GM21825 (cell line): ENCODE measurements around the gene ZNF195.
"Not testable (repeated sequence)": the region's sequence is repeated elsewhere in the genome, so short reads cannot be mapped to it uniquely, and the experiment has no call there.

ENCODE experiments used
- ATAC-seq: cut with Tn5 transposase; IDR thresholded peaks from one replicate; pipeline ENCODE4 v1.9.1; 2021; ENCODE audit warnings: mild to moderate bottlenecking, moderate library complexity; ENCODE audit not compliant: unreplicated experiment

Gene ZNF195

GRCh38 chr11:3402861-3403250, 23.9 kb upstream of the ZNF195 start:
- ATAC-seq, result not testable (repeated sequence)

DNA sequence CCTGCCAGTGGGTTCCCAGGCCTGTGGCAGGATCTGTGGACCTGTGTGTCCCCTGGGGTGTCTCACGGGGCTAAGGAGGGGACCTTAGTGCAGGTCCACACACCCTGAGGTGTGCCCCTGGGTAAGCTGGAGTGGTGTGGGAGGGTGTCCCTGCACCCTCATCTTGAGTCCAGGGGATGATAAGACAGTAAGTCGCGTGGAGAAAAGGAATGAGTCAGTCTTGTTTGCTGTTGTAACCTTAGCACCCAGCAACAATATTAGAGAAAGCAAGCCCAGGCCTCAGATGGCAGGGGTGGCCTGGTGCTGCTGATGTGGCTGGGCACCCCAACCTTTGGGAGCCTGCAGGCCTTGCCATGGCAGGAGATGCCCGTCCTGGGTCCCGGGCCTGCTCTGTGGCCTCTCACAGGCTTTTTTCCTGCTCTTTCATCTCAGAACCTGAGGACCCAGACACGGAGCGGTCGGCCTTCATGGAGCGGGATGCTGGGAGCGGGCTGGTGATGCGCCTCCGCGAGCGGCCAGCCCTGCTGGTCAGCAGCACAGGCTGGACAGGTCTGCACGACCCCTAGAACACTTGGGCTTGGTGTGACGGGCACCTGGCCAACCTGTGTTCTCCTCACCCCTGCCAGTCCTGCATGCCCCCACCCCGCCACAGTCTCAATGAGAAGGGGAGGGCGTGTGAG, 23.4 kb upstream of the ZNF195 start:
- not testable (repeated sequence) for ATAC-seq

DNA sequence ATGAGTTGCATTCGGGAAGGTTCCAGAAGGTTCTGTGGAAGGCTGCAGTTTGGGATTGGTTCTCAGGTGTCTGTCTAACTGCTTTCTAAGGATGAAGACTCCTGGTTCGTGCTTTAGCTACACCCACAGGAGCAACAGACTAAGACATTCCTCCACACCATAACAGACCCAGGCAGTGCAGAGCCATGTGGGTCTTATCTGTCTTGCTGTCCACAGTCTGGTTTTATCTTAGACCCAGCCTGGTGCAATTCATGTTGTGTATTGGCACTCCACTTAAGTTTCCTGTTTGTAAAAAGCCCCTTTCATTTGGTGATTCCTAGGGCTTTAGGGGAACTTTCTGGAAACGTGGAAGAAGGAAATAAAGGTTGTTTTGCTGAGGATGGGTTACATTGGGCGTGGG, 22.1 kb upstream of the ZNF195 start:
- ATAC-seq, result not testable (repeated sequence)

GRCh38 chr11:3398509-3398908, 19.6 kb upstream of the ZNF195 start:
- ATAC-seq, result not testable (repeated sequence)

DNA sequence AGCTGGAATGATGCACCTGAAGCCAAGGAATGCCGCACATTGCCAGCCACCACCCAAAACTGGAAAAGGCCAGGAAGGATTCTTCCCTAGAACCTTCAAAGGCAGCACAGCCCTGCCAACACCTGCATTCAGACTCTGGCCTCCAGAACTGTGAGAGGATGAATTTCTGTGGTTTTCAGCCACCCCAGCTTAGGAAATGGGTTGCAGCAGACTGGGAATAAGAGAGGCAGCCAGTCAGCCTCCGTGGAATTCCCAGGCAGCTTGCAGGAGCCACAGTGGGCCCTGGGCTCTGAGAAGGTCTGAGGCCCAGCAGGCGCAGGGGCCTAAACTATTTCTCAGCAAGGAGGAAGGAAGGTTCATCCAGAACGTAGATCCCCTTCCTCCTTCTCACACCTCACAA, 19.2 kb upstream of the ZNF195 start:
- ATAC-seq, result not testable (repeated sequence)

DNA sequence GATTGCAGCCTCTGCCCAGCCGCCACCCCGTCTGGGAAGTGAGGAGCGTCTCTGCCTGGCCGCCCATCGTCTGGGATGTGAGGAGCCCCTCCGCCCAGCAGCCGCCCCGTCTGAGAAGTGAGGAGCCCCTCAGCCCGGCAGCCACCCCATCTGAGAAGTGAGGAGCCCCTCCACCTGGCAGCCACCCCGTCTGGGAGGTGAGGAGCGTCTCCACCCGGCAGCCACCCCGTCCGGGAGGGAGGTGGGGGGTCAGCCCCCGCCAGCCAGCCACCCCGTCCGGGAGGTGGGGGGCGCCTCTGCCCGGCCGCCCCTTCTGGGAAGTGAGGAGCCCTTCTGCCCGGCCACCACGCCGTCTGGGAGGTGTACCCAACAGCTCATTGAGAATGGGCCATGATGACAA, 18.3 kb upstream of the ZNF195 start:
- not testable (repeated sequence) for ATAC-seq

GRCh38 chr11:3395468-3395867, 16.5 kb upstream of the ZNF195 start:
- not testable (repeated sequence) for ATAC-seq

DNA sequence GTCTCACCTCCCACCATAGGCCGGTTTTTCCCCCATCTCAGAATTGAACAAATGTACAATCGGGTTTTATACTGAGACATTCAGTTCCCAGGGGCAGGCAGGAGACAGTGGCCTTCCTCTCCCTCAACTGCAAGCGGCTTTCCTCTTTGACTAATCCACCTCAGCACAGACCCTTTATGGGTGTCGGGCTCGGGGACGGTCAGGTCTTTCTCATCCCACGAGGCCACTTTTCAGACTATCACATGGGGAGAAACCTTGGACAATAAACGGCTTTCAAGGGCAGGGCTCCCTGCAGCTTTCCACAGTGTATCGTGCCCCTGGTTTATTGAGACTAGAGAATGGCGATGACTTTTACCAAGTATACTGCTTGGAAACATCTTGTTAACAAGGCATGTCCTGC, 16.0 kb upstream of the ZNF195 start:
- not testable (repeated sequence) for ATAC-seq

GRCh38 chr11:3393450-3393849, 14.5 kb upstream of the ZNF195 start:
- not testable (repeated sequence) for ATAC-seq

GRCh38 chr11:3382613-3383285, 3.8 kb upstream of the ZNF195 start:
- ATAC-seq, result no peak

DNA sequence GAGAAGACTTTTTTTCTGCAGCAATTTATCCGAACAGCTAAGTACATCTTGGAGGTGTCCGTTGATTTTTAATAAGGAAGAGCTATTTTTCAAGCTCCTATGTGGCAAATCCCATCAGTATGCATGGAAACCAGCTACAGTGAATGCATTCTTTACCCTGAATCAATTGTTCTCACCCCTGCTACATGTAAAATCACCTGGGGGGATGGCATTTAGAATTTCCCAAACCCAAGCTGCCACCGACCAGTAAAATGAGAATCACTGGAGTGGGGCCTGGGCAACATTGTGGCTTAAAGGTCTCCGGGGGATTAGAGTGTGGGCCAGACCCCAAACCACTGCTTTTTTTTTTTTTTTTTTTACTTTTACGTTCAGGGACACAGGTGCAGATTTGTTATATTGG, 2.8 kb upstream of the ZNF195 start:
- ATAC-seq, result no peak

GRCh38 chr11:3380706-3381545, 2.0 kb upstream of the ZNF195 start:
- no peak for ATAC-seq

DNA sequence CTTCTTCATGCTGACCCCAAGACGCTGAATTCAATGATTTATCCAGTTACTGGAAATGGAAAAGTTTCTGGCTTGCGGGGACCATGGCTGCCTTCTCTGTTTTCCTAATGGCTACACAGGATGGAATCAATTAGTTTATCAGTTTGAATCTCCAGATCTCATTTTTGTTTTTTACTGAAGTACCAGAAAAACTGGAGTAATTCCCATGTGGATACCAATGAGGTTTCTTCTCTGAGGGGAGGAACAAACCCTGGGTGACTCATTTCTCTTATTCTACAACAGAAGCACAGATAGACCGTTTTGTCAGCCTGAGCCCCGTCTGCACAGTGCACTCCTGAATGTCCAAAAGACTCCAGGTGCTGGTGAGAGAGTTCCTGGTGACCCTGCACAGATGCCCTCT, 3.4 kb downstream of the ZNF195 start:
- no peak for ATAC-seq

- no peak for ATAC-seq
Observed at GRCh38 chr11:3370311-3370870, 8.6 kb downstream of the ZNF195 start.

GRCh38 chr11:3369366-3369765, 9.6 kb downstream of the ZNF195 start:
- ATAC-seq, result no peak

DNA sequence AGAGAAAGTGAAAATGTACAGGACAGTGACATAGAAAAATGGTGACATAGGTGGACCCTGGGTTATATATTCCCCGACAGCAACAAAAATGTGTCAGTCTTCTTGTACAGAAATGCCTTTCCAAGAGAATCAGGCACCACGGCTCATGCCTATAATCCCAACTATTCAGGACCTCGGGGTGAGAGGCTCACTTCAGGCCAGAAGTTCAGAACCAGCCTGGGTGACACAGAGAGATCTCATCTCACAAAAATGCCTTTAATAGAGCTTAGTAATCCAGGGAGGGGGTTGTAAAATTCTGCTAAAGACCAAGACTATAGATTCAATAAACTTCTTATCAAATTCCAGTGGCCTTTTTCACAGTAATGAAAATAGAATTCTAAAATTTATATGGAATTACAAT, 10.7 kb downstream of the ZNF195 start:
- ATAC-seq, result no peak

DNA sequence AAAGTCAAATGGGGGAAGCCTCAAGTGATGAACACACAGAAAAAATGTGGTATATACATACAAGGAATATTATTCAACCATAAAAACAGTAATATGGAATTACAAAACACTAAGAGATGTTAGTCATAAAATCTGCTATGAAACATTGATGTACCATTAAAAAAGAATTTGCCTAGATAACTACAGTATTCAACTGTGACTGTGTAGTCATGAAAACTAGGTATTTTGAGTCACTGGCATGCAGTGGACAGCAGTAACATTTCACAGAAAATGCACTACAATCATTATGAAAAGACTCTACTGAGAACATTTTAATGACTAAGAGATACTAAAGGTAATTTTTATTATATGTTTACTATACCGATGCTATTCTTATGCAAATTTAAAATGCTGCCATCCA, 11.7 kb downstream of the ZNF195 start:
- ATAC-seq, result no peak

DNA sequence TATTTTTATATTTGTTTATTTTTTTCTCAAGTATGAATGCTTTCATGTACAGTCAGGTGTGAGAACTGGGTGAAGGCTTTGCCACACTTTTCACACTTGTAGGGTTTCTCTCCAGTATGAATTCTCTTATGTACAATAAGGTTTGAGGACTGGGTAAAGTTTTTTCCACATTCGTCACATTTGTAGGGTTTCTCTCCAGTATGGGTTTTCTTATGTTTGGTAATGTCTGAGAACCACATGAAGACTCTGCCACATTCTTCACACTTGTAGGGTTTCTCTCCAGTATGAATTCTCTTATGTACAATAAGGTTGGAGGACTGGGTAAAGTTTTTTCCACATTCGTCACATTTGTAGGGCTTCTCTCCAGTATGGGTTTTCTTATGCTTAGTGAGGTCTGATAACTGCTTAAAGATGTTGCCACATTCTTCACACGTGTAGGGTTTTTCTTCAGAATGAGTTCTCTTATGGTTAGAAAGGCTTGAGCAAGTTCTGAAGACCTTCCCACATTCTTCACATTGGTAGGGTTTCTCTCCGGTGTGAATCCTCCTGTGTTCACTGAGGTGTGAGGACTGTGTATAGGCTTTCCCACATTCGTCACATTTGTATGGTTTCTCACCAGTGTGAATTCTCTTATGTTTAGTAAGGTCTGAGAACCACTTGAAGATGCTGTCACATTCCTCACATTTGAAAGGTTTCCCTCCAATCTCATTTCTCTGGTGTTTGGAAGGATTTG, 19.7 kb downstream of the ZNF195 start:
- no peak for ATAC-seq

- ATAC-seq, result no peak
Observed at GRCh38 chr11:3357994-3358676, 20.8 kb downstream of the ZNF195 start.

GRCh38 chr11:3357302-3357701, 21.6 kb downstream of the ZNF195 start:
- no peak for ATAC-seq
